ENCODE results near the gene FAM210B. TPM values are rescaled to one million over a fixed set of nuclear protein-coding genes. Genes with fewer than 3 reads are reported as not detected.

Gene FAM210B
- total and polyA plus RNA-seq, 2 of the 13 experiments (the other 11 are each of a cell fraction or from before 2014, with no cell fraction given), result 75.9 to 107 TPM

DNA sequence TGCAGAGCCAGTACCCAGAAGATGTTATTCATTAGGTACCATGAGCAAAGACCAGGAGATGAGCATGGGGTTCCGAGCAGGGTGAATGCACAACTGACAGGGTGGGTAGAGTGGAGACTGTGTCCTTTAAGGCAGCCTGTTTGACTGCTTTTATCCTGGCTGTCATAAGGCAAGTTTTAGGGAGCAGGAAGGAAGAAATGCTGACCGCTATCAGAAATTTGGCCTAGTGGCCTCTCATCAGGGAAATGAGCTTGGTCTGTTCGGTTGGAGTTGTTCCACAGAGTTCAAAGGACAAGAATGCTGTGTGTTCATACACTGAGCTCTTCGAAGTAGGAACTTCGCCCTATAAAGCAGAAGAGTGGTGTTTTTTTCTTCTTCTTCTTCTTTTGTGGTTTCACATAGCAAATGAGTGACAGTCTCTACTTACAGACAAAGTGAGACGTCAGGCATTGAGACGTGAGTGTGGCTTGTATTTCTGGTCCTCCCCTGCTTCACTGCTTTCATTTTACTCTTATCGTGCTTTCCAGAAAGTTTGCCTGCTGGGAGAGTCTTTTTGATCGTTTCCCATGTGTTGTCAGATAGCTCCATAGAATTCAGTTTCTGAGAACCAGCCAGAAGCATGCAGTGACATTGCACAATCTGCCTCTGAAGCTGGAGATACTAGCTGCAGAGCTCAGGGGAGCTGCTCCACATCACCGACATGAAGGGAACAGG lies 53.1 kb downstream of the FAM210B start, which contains the start of gene CASS4 (continued):
- TF ChIP-seq SRSF9 (IDR thresholded peaks at IDR 0.05; ENCODE audit: borderline replicate concordance, insufficient read depth, low read depth, low read length, poor library complexity, severe bottlenecking), result no peak
- TF ChIP-seq, protein P1, sequence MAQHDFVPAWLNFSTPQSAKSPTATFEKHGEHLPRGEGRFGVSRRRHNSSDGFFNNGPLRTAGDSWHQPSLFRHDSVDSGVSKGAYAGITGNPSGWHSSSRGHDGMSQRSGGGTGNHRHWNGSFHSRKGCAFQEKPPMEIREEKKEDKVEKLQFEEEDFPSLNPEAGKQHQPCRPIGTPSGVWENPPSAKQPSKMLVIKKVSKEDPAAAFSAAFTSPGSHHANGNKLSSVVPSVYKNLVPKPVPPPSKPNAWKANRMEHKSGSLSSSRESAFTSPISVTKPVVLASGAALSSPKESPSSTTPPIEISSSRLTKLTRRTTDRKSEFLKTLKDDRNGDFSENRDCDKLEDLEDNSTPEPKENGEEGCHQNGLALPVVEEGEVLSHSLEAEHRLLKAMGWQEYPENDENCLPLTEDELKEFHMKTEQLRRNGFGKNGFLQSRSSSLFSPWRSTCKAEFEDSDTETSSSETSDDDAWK (CRISPR knock-in tag; IDR thresholded peaks at IDR 0.05), result no peak
- TF ChIP-seq SYNCRIP (IDR thresholded peaks at IDR 0.05; ENCODE audit: insufficient read depth, low read depth, low read length), result no peak
- TF ChIP-seq BORCS8-MEF2B (CRISPR knock-in tag; IDR thresholded peaks at IDR 0.05), result no peak
- TF ChIP-seq, protein P2, sequence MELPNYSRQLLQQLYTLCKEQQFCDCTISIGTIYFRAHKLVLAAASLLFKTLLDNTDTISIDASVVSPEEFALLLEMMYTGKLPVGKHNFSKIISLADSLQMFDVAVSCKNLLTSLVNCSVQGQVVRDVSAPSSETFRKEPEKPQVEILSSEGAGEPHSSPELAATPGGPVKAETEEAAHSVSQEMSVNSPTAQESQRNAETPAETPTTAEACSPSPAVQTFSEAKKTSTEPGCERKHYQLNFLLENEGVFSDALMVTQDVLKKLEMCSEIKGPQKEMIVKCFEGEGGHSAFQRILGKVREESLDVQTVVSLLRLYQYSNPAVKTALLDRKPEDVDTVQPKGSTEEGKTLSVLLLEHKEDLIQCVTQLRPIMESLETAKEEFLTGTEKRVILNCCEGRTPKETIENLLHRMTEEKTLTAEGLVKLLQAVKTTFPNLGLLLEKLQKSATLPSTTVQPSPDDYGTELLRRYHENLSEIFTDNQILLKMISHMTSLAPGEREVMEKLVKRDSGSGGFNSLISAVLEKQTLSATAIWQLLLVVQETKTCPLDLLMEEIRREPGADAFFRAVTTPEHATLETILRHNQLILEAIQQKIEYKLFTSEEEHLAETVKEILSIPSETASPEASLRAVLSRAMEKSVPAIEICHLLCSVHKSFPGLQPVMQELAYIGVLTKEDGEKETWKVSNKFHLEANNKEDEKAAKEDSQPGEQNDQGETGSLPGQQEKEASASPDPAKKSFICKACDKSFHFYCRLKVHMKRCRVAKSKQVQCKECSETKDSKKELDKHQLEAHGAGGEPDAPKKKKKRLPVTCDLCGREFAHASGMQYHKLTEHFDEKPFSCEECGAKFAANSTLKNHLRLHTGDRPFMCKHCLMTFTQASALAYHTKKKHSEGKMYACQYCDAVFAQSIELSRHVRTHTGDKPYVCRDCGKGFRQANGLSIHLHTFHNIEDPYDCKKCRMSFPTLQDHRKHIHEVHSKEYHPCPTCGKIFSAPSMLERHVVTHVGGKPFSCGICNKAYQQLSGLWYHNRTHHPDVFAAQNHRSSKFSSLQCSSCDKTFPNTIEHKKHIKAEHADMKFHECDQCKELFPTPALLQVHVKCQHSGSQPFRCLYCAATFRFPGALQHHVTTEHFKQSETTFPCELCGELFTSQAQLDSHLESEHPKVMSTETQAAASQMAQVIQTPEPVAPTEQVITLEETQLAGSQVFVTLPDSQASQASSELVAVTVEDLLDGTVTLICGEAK (IDR thresholded peaks at IDR 0.05), result no peak
- TF ChIP-seq, protein P2 (CRISPR knock-in tag; IDR thresholded peaks at IDR 0.05), result no peak
- no peak for TF ChIP-seq ZSCAN25 (CRISPR knock-in tag; IDR thresholded peaks at IDR 0.05)
- TF ChIP-seq, protein P3, sequence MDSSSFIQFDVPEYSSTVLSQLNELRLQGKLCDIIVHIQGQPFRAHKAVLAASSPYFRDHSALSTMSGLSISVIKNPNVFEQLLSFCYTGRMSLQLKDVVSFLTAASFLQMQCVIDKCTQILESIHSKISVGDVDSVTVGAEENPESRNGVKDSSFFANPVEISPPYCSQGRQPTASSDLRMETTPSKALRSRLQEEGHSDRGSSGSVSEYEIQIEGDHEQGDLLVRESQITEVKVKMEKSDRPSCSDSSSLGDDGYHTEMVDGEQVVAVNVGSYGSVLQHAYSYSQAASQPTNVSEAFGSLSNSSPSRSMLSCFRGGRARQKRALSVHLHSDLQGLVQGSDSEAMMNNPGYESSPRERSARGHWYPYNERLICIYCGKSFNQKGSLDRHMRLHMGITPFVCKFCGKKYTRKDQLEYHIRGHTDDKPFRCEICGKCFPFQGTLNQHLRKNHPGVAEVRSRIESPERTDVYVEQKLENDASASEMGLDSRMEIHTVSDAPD (CRISPR knock-in tag; IDR thresholded peaks at IDR 0.05), result no peak
- TF ChIP-seq FLYWCH1 (CRISPR knock-in tag; IDR thresholded peaks at IDR 0.05), result no peak
- TF ChIP-seq KDM4B (CRISPR knock-in tag; IDR thresholded peaks at IDR 0.05), result no peak
- no peak for TF ChIP-seq ZNF224 (CRISPR knock-in tag; IDR thresholded peaks at IDR 0.05)
- TF ChIP-seq ZNF747 (CRISPR knock-in tag; IDR thresholded peaks at IDR 0.05; ENCODE audit: borderline replicate concordance), result no peak
- TF ChIP-seq, protein P4, sequence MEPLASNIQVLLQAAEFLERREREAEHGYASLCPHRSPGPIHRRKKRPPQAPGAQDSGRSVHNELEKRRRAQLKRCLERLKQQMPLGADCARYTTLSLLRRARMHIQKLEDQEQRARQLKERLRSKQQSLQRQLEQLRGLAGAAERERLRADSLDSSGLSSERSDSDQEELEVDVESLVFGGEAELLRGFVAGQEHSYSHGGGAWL (CRISPR knock-in tag; IDR thresholded peaks at IDR 0.05), result no peak
- TF ChIP-seq ZNF766 (CRISPR knock-in tag; IDR thresholded peaks at IDR 0.05; ENCODE audit: borderline replicate concordance), result 0 out of 2 replicates have a peak, but pooled peaks have one; percentile 43
- TF ChIP-seq ZFP36L2 (CRISPR knock-in tag; IDR thresholded peaks at IDR 0.05), result no peak
- no peak for TF ChIP-seq ZNF350 (CRISPR knock-in tag; IDR thresholded peaks at IDR 0.05; ENCODE audit: borderline replicate concordance, low read depth)
